22Rv1 (cell line): ENCODE results near the gene MEX3B.

Experiments
- ZFX ChIP-seq: fragments of 450-650 bp; IDR thresholded peaks from 2 replicates; pipeline ENCODE4 v1.6.1; 2017; ENCODE audit warnings: antibody characterized with exemption, borderline replicate concordance
- TF ChIP-seq, protein P1 (sequence below): fragments of 450-650 bp; IDR thresholded peaks from 2 replicates; pipeline ENCODE4 v1.5.1; 2017; ENCODE audit warnings: mild to moderate bottlenecking

DNA sequence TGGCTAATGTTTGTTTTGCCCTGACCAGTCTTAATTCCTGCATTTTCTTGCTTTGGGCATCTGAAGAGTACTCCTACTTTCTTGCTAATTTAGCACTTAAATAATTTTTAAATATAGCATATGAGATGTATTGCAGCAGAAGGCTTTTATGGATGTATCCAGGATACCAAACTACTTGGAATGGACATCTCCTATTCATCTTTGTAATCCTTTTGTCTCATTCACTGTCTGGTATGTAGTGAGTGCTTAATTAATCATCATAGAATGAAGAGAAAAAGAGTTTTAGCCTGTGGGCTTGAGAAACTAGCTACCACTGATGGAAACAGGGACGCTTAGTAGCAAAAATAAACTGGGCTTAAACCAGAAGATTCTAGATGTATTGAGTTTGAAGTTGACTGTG, 40.6 kb downstream of the MEX3B start:
- TF ChIP-seq ZFX: no peak
- TF ChIP-seq, protein P1, sequence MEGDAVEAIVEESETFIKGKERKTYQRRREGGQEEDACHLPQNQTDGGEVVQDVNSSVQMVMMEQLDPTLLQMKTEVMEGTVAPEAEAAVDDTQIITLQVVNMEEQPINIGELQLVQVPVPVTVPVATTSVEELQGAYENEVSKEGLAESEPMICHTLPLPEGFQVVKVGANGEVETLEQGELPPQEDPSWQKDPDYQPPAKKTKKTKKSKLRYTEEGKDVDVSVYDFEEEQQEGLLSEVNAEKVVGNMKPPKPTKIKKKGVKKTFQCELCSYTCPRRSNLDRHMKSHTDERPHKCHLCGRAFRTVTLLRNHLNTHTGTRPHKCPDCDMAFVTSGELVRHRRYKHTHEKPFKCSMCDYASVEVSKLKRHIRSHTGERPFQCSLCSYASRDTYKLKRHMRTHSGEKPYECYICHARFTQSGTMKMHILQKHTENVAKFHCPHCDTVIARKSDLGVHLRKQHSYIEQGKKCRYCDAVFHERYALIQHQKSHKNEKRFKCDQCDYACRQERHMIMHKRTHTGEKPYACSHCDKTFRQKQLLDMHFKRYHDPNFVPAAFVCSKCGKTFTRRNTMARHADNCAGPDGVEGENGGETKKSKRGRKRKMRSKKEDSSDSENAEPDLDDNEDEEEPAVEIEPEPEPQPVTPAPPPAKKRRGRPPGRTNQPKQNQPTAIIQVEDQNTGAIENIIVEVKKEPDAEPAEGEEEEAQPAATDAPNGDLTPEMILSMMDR: no peak
